Measurements from ENCODE around the gene VPS33A. TPM values are rescaled to one million over a fixed set of nuclear protein-coding genes. Genes with fewer than 3 reads are reported as not detected.

The VPS33A gene
- total RNA-seq, 2 donors from 2014 or later: 10.7 to 12.5 TPM

DNA sequence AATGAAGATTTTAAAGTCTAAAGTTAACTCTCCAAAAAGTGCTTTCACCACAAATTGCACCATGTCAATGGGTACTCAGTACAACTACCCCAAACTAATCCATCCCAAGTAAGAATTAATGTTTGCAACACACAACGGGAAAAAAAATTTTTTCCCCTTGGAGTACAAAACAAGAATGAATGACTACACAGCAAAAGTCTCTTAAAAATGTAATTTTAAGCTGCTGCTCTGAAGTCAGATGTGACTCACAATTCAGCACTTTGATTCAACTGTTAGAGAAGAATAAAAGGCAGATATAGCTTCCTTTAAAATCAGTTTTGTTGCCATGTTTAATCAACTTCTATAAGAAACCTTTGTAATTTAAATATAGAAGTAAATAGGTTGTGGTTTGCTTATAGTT lies 42.5 kb upstream of the VPS33A start:
- no peak overlapping the region for H3K4me3 ChIP-seq
- ATAC-seq (ENCODE audit: insufficient number of reproducible peaks, low FRiP score, low read depth) (no peak), DNase-seq (ENCODE audit: low spot score) (no peak)
- TF ChIP-seq, protein P1, sequence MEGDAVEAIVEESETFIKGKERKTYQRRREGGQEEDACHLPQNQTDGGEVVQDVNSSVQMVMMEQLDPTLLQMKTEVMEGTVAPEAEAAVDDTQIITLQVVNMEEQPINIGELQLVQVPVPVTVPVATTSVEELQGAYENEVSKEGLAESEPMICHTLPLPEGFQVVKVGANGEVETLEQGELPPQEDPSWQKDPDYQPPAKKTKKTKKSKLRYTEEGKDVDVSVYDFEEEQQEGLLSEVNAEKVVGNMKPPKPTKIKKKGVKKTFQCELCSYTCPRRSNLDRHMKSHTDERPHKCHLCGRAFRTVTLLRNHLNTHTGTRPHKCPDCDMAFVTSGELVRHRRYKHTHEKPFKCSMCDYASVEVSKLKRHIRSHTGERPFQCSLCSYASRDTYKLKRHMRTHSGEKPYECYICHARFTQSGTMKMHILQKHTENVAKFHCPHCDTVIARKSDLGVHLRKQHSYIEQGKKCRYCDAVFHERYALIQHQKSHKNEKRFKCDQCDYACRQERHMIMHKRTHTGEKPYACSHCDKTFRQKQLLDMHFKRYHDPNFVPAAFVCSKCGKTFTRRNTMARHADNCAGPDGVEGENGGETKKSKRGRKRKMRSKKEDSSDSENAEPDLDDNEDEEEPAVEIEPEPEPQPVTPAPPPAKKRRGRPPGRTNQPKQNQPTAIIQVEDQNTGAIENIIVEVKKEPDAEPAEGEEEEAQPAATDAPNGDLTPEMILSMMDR (IDR thresholded peaks at IDR 0.05): no peak
- H3K36me3 ChIP-seq: peaks cover 17% of the 10 kb centered on the region
- no peak overlapping the region for H3K27ac ChIP-seq
- H3K9me3 ChIP-seq: no peaks in the 10 kb centered on the region
- no peaks in the 10 kb centered on the region for H3K4me1 ChIP-seq (ENCODE audit: control insufficient read depth in 1 of 2, low read depth in 2 of 2)
- H3K27me3 ChIP-seq (replicated peaks; ENCODE audit: insufficient read depth): no peaks in the 10 kb centered on the region

DNA sequence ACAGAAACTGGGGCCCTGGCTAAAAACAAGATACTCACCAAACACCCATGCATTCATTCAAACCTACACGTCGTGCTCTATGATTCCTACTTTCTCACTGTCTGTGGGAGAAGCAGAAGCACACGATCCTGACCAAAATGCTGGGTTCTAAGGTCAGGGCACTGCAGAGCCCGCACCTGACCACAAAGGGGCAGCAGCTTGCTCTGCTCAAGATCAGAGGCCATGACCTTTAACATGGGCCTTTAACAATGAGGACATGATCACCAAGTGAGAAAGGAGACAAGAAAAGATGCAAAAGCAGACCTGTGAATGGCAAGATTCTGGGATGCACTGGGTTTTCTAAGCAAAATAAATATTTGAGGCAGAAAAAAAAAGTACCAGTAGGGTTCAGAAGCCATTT lies 40.1 kb upstream of the VPS33A start:
- no peak for ATAC-seq (ENCODE audit: insufficient number of reproducible peaks, low FRiP score, low read depth)
- TF ChIP-seq, protein P1 (IDR thresholded peaks at IDR 0.05): no peak
- H3K4me1 ChIP-seq (ENCODE audit: control insufficient read depth in 1 of 2, low read depth in 2 of 2): no peaks in the 10 kb centered on the region
- peaks cover 14% of the 10 kb centered on the region for H3K36me3 ChIP-seq
- H3K9me3 ChIP-seq: no peaks in the 10 kb centered on the region
- no peak overlapping the region for H3K27ac ChIP-seq
- H3K27me3 ChIP-seq (replicated peaks; ENCODE audit: insufficient read depth): no peaks in the 10 kb centered on the region
- H3K4me3 ChIP-seq: no peak overlapping the region
- no peak for DNase-seq (ENCODE audit: low spot score)

DNA sequence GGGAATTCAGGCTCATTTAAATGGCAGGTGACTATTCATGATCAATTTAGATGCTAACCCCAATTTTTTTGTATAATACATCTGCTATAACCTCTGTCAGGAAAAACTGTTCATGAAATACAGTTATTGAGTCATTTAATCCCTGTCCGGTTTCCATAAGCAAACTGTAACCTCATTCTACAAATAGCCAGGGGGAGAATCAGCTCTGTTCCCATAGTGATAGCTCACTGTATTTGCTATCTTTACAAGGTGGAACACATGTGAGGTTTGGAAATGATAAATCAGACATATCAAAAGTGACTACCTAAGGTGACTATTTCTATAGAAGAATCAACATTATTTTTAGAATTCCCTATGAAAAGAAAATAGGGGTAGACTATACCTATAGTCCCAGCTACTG lies 38.6 kb upstream of the VPS33A start:
- H3K4me1 ChIP-seq (ENCODE audit: control insufficient read depth in 1 of 2, low read depth in 2 of 2): no peaks in the 10 kb centered on the region
- TF ChIP-seq, protein P1 (IDR thresholded peaks at IDR 0.05): no peak
- DNase-seq (ENCODE audit: low spot score) (no peak), ATAC-seq (ENCODE audit: insufficient number of reproducible peaks, low FRiP score, low read depth) (no peak)
- H3K27ac ChIP-seq: no peak overlapping the region
- no peaks in the 10 kb centered on the region for H3K9me3 ChIP-seq
- H3K4me3 ChIP-seq: no peak overlapping the region
- peaks cover 15% of the 10 kb centered on the region for H3K36me3 ChIP-seq
- no peaks in the 10 kb centered on the region for H3K27me3 ChIP-seq (replicated peaks; ENCODE audit: insufficient read depth)

DNA sequence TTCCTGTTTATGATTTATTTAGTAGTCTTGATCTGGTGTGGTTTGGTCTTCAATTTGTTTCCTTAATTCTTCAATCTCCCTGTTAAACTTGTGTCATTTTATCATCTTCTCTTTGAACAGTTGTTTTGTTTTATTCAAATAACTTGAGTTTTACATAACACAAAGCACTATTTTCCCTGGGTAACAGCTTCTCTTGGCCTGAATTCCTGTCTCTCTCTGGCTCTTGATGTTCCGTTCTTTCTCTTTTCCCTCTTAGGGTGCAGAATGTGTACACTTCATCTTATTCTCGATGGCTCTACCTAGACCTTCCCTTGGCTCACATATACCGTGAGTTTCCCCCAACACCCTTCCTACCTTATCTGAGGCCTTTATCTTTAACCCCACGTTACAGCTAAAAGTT lies 36.8 kb upstream of the VPS33A start:
- H3K27me3 ChIP-seq (replicated peaks; ENCODE audit: insufficient read depth): no peaks in the 10 kb centered on the region
- no peaks in the 10 kb centered on the region for H3K9me3 ChIP-seq
- no peaks in the 10 kb centered on the region for H3K4me1 ChIP-seq (ENCODE audit: control insufficient read depth in 1 of 2, low read depth in 2 of 2)
- H3K4me3 ChIP-seq: no peak overlapping the region
- no peak overlapping the region for H3K27ac ChIP-seq
- ATAC-seq (ENCODE audit: insufficient number of reproducible peaks, low FRiP score, low read depth) (no peak), DNase-seq (ENCODE audit: low spot score) (no peak)
- TF ChIP-seq, protein P1 (IDR thresholded peaks at IDR 0.05): no peak
- peaks cover 17% of the 10 kb centered on the region for H3K36me3 ChIP-seq

DNA sequence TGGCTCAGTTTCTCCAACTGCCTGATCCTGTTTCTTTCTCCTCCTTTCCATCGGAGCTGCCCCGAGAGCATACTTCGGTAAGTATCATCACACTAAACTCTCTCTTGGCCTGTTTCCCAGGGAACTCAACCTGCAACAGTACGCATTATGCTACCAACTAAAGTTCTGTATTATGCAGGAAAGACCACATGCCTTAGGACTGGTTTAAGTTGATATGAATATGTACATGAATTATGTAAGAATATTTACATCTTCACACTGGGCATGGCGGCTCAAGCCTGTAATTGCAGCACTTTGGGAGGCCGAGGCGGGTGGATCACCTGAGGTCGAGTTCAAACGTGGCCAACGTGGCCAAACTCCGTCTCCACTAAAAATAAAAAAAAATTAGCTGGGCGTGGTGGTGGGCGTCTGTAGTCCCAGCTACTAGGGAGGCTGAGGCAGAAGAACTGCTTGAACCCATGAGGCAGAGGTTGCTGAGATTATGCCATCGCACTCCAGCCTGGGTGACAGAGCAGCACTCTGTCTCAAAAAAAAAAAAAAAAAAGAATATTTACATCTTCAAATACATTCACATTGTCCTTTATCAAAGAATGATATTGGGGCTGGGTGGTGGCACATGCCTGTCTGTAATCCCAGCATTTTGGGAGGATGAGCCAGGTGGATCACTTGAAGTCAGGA lies 31.9 kb upstream of the VPS33A start:
- Histone ChIP-seq H3K27me3 (replicated peaks; ENCODE audit: insufficient read depth) (no peaks in the 10 kb centered on the region), H3K4me3 (no peak overlapping the region), H3K9me3 (no peaks in the 10 kb centered on the region), H3K4me1 (ENCODE audit: control insufficient read depth in 1 of 2, low read depth in 2 of 2) (no peaks in the 10 kb centered on the region), H3K27ac (no peak overlapping the region), H3K36me3 (peaks cover 30% of the 10 kb centered on the region)
- TF ChIP-seq, protein P1 (IDR thresholded peaks at IDR 0.05): no peak
- no peak for ATAC-seq (ENCODE audit: insufficient number of reproducible peaks, low FRiP score, low read depth)
- no peak for DNase-seq (ENCODE audit: low spot score)

All from thoracic aorta (tissue), 2 donors.